Upper lobe of left lung (tissue), 6 donors: ENCODE data around the gene SVEP1. TPM values are rescaled to one million over a fixed set of nuclear protein-coding genes. Genes with fewer than 3 reads are reported as not detected.
"Not testable (repeated sequence)": the region's sequence is repeated elsewhere in the genome, so short reads cannot be mapped to it uniquely, and the experiment has no call there.

ENCODE experiments used
- ATAC-seq, 2 donors: fragments of 200-7000 bp; cut with Tn5 transposase; one replicate each; pipeline ENCODE4 v1.9.1; 2022; ENCODE audit warnings: mild to moderate bottlenecking in 2 of 2, moderate library complexity in 2 of 2; ENCODE audit not compliant: low FRiP score in 2 of 2
- DNase-seq, 2 donors: peaks; one replicate each; pipeline ENCODE4 v3.0.0-alpha.2; 2019 to 2020
- H3K27ac ChIP-seq, 4 donors: fragments of 200-600 bp; sonication (generic); one replicate each; pipeline ENCODE4 v1.5.1; 2016 to 2019
- H3K27me3 ChIP-seq, 4 donors: fragments of 200-600 bp; sonication (generic); one replicate each; pipeline ENCODE4 v1.5.1; 2017 to 2019
- H3K36me3 ChIP-seq, 4 donors: fragments of 200-600 bp; sonication (generic); one replicate each; pipeline ENCODE4 v1.5.1; 2016 to 2019
- H3K4me1 ChIP-seq, 4 donors: fragments of 200-600 bp; sonication (generic); one replicate each; pipeline ENCODE4 v1.5.1; 2018 to 2019
- H3K4me3 ChIP-seq, 4 donors: fragments of 200-600 bp; sonication (generic); one replicate each; pipeline ENCODE4 v1.5.1; 2017 to 2019; ENCODE audit warnings: mild to moderate bottlenecking in 2 of 4, moderate library complexity in 1 of 4
- H3K9me3 ChIP-seq, 4 donors: fragments of 200-600 bp; sonication (generic); one replicate each; pipeline ENCODE4 v1.5.1; 2018 to 2019
- CTCF ChIP-seq, 6 experiments: fragments of 450-650 bp in 4 of 6; fragments of 200-600 bp in 2 of 6; sonication (generic) in 2 of 6; IDR thresholded peaks; one replicate each; pipeline ENCODE4 v1.5.1; 2016 to 2019; ENCODE audit warnings: antibody characterized with exemption in 6 of 6
- EP300 ChIP-seq, 4 donors: sonication (generic); formaldehyde crosslinking; IDR thresholded peaks; one replicate each; pipeline ENCODE4 v1.5.1; 2017; ENCODE audit warnings: antibody characterized with exemption in 4 of 4, control low read depth in 2 of 4
- POLR2A ChIP-seq, 4 donors: fragments of 450-650 bp; IDR thresholded peaks; one replicate each; pipeline ENCODE4 v1.5.1; 2016 to 2017; ENCODE audit warnings: antibody characterized with exemption in 4 of 4, mild to moderate bottlenecking in 2 of 4
- POLR2AphosphoS5 ChIP-seq, 2 donors: sonication (generic); formaldehyde crosslinking; IDR thresholded peaks; one replicate each; pipeline ENCODE4 v1.5.1; 2017; ENCODE audit warnings: antibody characterized with exemption in 2 of 2
- WGBS, 2 donors: methylation state at CpG; one replicate each; pipeline ENCODE4 v1.1.5; 2017 to 2018; 5-methylcytosine and 5-hydroxymethylcytosine counted together
- total RNA-seq, 6 donors: library from RNA; depleted of rRNA in 4 of 6; stranded (reverse); fragments of >200 nt in 4 of 6; gene quantifications; one replicate each; pipeline versions ENCODE4 v1.1.0 to v1.2.1, GENCODE V29; 2016 to 2021
- donor health status: DM: no; HTN: no; CAD: no; lungs with moderate emphysema.
- donor health status: DM: no; HTN: yes; CAD: no; lungs with severe emphysema.

Gene SVEP1
- total RNA-seq, 6 donors from 2014 or later = 25.4 to 54.5 (median 33.0) TPM

- Histone ChIP-seq H3K9me3 (no peaks in the 10 kb centered on the region), H3K4me3 (no peak overlapping the region), H3K27ac (no peak overlapping the region), H3K36me3 (no peaks in the 10 kb centered on the region), H3K27me3 (no peaks in the 10 kb centered on the region), H3K4me1 (no peaks in the 10 kb centered on the region)
- DNase-seq (no peak), ATAC-seq (no peak)
- 64 to 74% methylated on average over 8 to 9 of the region's 9 CpGs for WGBS, 2 donors
- TF ChIP-seq POLR2AphosphoS5 (IDR thresholded peaks at IDR 0.05) (no peak), CTCF (IDR thresholded peaks at IDR 0.05) (no peak)
Observed at GRCh38 chr9:110532908-110533665, 46.5 kb downstream of the SVEP1 start.

- no peak for DNase-seq
- Histone ChIP-seq H3K4me1 (no peaks in the 10 kb centered on the region), H3K27me3 (no peaks in the 10 kb centered on the region), H3K36me3 (no peaks in the 10 kb centered on the region), H3K27ac (no peak overlapping the region), H3K9me3 (no peaks in the 10 kb centered on the region), H3K4me3 (no peak overlapping the region)
- ATAC-seq = no peak
- TF ChIP-seq CTCF (IDR thresholded peaks at IDR 0.05) = no peak
- TF ChIP-seq POLR2A (IDR thresholded peaks at IDR 0.05) = no peak
- TF ChIP-seq EP300 (IDR thresholded peaks at IDR 0.05) = no peak
- TF ChIP-seq POLR2AphosphoS5 (IDR thresholded peaks at IDR 0.05) = no peak
Observed at GRCh38 chr9:110531776-110532175, 47.8 kb downstream of the SVEP1 start.

DNA sequence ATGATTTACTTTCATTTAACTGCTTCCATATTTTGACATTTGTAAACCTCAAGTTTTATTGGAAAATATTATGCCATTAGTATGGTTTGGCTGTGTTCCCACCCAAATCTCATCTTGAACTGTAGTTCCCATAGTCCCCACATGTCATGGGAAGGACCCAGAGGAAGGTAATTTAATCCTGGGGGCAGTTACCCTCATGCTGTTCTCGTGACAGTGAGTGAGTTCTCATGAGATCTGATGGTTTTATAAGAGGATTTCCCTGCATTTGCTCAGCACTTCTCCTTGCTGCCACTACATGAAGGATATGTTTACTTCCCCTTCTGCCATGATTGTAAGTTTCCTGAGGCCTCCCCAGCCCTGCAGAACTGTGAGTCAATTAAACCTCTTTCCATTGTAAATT, 48.3 kb downstream of the SVEP1 start:
- not testable (repeated sequence) for H3K4me3 ChIP-seq, H3K36me3 ChIP-seq, H3K27ac ChIP-seq, ATAC-seq, H3K4me1 ChIP-seq, DNase-seq, H3K9me3 ChIP-seq, H3K27me3 ChIP-seq
- WGBS, 2 donors = 35 to 44% methylated on average over 1 of the region's 1 CpG

- TF ChIP-seq EP300 (IDR thresholded peaks at IDR 0.05) = no peak
- no peak for TF ChIP-seq POLR2A (IDR thresholded peaks at IDR 0.05)
- TF ChIP-seq POLR2AphosphoS5 (IDR thresholded peaks at IDR 0.05) = no peak
- TF ChIP-seq CTCF (IDR thresholded peaks at IDR 0.05) = no peak
- Histone ChIP-seq H3K27ac (no peak overlapping the region), H3K27me3 (no peaks in the 10 kb centered on the region), H3K4me3 (no peak overlapping the region), H3K4me1 (no peaks in the 10 kb centered on the region), H3K9me3 (no peaks in the 10 kb centered on the region), H3K36me3 (no peaks in the 10 kb centered on the region)
- no peak for ATAC-seq
- DNase-seq = no peak
Observed at GRCh38 chr9:110528645-110529044, 50.9 kb downstream of the SVEP1 start.

- WGBS, 2 donors = 46 to 67% methylated on average over 1 of the region's 1 CpG
- Histone ChIP-seq H3K27ac (no peak overlapping the region), H3K4me3 (no peak overlapping the region), H3K27me3 (no peaks in the 10 kb centered on the region), H3K36me3 (no peaks in the 10 kb centered on the region), H3K9me3 (no peaks in the 10 kb centered on the region), H3K4me1 (no peaks in the 10 kb centered on the region)
- no peak for TF ChIP-seq POLR2A (IDR thresholded peaks at IDR 0.05)
- no peak for TF ChIP-seq CTCF (IDR thresholded peaks at IDR 0.05)
- no peak for TF ChIP-seq EP300 (IDR thresholded peaks at IDR 0.05)
- TF ChIP-seq POLR2AphosphoS5 (IDR thresholded peaks at IDR 0.05) = no peak
- DNase-seq (no peak), ATAC-seq (no peak)
Observed at GRCh38 chr9:110526426-110526825, 53.1 kb downstream of the SVEP1 start.
